IPS-15b (cell line): ENCODE results near the gene TENT5C.

Source experiments
- H3K27me3 ChIP-seq: one replicate; pipeline ENCODE4 v1.6.1; 2013; ENCODE audit warnings: low read length; ENCODE audit not compliant: control insufficient read depth, insufficient read depth
- H3K36me3 ChIP-seq: one replicate; pipeline ENCODE4 v1.6.1; 2013; ENCODE audit warnings: low read length; ENCODE audit not compliant: control insufficient read depth, insufficient read depth
- H3K4me1 ChIP-seq: one replicate; pipeline ENCODE4 v1.6.1; 2013; ENCODE audit warnings: mild to moderate bottlenecking, low read length; ENCODE audit not compliant: control insufficient read depth, insufficient read depth
- H3K4me3 ChIP-seq: one replicate; pipeline ENCODE4 v1.5.1; 2013; ENCODE audit warnings: low read depth, low read length
- H3K9ac ChIP-seq: one replicate; pipeline ENCODE4 v1.6.1; 2013; ENCODE audit warnings: low read depth, mild to moderate bottlenecking, low read length
- H3K9me3 ChIP-seq: one replicate; pipeline ENCODE4 v1.6.1; 2013; ENCODE audit warnings: mild to moderate bottlenecking, low read length; ENCODE audit not compliant: control insufficient read depth, insufficient read depth

The TENT5C gene

DNA sequence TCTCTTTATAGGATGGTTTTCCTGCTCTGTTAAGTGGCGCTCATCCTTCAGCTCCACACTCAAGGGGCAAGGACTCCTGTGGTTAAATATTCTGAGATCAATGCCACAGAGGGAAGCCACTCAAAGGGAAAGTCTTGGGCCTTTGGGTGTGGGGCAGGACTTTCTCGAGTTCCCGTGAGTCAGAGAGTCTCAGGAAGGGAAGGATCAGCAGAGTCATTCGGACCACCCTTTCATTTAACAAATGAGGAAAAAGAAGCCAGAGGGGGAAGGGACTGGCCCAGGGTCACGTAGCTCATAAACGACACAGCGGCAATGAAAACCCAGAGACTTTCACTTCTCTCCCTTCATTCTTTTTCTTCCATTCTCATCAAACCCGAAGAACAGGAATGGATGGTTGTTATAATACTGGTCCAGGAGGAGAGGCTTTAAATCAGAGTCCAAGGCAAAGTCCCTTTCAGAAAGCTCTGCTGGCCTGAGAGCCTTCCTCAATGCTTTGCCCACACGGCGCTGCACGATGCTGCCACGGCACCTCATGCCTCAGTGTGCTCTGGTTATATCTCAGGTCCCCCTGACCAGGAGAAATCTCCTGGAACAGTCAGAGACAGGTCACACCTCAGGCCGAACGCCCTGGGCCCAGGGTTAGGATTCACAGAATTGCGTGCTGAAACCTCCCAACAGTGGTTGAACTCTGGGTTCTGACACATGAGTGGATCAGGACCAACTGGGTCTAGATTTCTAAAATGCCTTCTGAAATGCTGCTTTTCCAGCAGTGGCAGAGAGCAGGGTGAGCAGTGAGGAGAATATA is 65.3 kb downstream of the TENT5C start:
- Histone ChIP-seq H3K9ac (no peak overlapping the region), H3K4me3 (no peak overlapping the region), H3K27me3 (no peaks in the 10 kb centered on the region), H3K36me3 (no peaks in the 10 kb centered on the region), H3K9me3 (no peaks in the 10 kb centered on the region), H3K4me1 (peaks cover 2% of the 10 kb centered on the region)

DNA sequence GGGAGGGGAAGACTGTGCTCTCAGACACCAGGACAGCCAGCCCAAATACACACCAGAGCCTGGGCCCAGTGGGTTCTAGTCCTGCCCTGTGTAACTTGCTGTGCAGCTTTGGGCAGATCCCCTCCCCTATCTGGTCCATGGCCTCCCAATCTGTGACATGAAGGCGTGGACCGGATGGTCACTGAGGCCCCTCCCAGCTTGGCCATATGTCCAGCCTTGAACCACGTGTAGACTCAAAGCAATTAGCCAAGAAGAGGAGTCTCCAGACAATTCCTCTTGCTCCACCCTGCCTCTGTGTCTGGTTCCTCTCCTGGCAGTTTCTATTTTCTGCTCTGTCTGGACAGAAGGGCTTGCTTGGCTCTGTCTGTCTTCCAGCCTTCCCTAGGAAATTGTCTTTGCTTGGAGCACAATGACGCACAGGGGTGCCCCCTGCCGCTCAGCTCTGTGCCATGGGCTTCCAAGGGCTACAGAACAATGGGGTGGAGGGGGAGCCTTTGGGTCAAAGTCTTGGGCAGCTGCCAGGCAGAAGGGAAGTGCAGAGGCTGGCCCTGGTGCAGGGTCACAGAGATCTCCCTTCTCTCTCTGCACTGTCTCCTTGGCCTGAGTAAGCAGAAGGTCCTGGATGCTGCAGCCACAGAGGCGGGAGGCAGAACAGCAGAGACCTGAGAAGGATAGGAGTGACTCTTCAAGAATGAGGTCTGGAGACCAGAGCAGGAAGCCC is 66.1 kb downstream of the TENT5C start:
- H3K9me3 ChIP-seq = no peaks in the 10 kb centered on the region
- H3K36me3 ChIP-seq = no peaks in the 10 kb centered on the region
- no peak overlapping the region for H3K9ac ChIP-seq
- H3K4me1 ChIP-seq = peaks cover 2% of the 10 kb centered on the region
- H3K27me3 ChIP-seq = no peaks in the 10 kb centered on the region
- no peak overlapping the region for H3K4me3 ChIP-seq

DNA sequence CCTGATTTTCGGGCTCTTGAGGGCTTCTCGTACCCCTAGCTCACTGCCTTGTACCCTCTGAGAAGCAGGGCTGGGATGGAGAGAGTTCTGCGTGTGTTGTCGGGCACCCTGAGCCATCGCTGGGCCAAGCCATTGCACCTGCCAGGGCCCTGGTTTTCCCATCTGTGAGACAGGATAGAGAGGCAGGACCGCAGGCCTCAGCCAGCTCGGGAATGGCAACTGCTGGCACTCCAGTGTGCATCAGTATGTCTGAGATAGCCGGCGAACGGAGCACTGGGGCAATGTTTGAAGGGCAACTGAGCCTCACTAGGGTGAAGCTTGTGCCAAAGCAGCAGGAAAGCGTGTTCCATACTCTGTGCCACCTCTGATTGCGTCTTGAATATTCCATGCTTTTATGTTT is 66.9 kb downstream of the TENT5C start:
- H3K9me3 ChIP-seq = no peaks in the 10 kb centered on the region
- no peak overlapping the region for H3K9ac ChIP-seq

DNA sequence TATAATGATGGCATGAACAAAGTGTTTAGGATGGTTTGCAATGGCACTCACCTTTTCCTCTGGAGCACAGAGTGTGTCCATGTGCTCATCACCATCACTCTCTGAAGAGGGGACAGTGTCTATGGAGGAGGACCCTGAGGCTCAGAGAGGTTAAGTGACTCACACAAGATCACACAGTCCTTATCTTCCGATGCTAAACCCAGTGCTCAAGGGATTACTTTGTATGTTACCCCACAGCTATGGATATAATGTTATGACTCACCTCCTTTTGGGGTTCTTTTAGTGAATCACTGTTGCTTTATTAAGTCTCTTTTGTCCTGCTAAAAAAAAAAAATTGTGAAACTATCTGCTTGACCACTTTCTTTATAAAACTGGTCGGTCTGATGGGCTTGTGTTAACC is 67.6 kb downstream of the TENT5C start:
- Histone ChIP-seq H3K9me3 (no peaks in the 10 kb centered on the region), H3K27me3 (no peaks in the 10 kb centered on the region), H3K36me3 (no peaks in the 10 kb centered on the region), H3K4me3 (no peak overlapping the region), H3K9ac (no peak overlapping the region), H3K4me1 (peaks cover 2% of the 10 kb centered on the region)

More for the DNA sequence above, 66.9 kb downstream of the TENT5C start:
- Histone ChIP-seq H3K4me1 (peaks cover 2% of the 10 kb centered on the region), H3K36me3 (no peaks in the 10 kb centered on the region), H3K4me3 (no peak overlapping the region), H3K27me3 (no peaks in the 10 kb centered on the region)

DNA sequence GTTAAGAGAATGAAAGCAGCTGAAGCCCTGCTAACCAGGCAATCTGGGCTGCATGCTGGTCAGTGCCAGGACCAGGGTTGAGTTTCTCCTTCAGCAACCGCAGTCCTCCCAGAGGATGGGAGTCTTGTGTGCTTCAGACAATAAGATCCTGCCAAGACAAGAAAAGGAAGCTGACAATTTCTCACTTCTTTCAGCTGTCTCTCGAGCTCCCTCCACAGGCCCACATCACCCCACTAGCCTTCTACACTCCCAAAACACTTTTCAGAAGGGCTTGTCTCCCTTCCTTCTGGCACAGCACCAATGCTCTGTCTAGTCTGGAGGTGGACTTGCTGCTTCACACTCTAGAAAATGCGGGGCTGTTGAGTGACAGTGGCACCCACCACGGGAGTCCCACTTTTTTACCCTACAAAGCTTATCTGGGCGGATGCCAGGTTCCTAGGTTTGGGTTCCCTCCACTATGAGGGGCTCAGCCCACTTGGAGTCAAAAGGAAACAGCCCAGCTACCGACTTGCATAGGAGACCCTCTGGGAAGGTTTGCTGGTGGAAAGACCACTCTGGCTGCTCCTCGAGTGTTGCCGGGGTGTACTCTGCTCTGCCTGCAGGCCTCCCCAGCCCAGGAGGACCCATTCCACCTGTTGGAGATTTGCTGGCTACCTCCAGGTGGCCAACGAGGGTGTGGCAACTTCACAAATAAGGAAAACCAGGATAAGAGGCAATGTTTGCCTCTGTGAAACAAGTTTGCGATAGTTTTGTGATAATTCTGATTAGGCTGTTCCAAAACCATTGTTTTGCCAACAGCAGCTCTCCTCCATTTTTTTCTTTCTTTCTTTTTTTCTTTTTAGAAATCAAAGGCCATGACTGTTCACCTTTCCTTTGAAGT is 68.9 kb downstream of the TENT5C start:
- H3K4me1 ChIP-seq = peaks cover 2% of the 10 kb centered on the region
- H3K4me3 ChIP-seq = no peak overlapping the region
- no peak overlapping the region for H3K9ac ChIP-seq
- H3K36me3 ChIP-seq = no peaks in the 10 kb centered on the region
- no peaks in the 10 kb centered on the region for H3K27me3 ChIP-seq
- no peaks in the 10 kb centered on the region for H3K9me3 ChIP-seq

DNA sequence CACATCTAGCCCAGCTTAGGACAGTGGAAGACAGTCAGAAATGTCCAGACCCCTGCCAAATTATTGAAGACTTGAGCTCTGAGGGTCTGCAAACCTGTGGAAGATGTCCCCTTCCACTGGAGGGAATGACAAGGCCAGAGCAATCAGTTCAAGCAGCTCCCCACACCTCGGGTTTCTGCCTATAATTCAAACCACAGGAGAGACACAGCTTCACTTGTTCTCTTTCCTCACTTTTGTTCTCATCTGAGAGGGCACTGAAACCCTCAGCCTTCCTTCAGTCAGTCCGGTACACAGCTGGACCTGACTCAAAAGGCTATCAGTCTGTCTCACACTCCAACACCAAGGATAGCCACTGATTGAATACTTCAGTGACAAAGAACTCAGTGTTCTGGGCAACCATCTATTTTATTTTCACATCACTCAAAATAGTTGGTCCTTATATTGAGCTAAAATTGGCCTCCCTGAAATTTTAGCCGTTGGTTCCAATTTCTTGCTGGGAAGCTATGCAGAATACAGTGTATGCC is 70.1 kb downstream of the TENT5C start:
- Histone ChIP-seq H3K4me3 (no peak overlapping the region), H3K9ac (no peak overlapping the region), H3K27me3 (no peaks in the 10 kb centered on the region), H3K36me3 (no peaks in the 10 kb centered on the region), H3K9me3 (no peaks in the 10 kb centered on the region), H3K4me1 (peaks cover 2% of the 10 kb centered on the region)

DNA sequence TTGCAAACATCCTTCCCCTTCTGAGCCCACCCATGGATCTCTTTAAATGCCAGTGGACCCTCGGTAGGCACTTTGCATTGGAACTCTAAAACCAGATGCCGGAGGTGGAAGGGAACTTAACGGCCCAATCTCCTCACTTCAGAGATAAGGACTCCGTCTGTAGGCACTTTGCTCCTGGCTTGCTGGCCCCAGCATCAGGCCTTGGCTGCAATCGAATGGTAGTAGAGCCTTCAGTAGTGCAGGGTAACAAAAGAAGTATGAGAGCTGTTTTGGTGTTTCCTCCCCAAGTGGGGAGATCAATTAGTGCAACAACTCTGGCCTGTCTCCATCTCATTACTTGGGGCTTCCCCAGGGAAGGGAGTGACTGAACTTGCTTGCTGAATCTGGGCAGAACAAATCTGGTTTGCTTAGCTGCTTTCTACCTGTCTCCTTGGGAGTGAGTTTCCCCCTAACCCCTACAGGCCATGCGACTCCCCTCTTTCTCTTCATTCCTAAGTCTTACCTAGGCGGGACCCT is 70.8 kb downstream of the TENT5C start:
- no peaks in the 10 kb centered on the region for H3K27me3 ChIP-seq
- H3K36me3 ChIP-seq = no peaks in the 10 kb centered on the region
- H3K4me3 ChIP-seq = no peak overlapping the region
- no peak overlapping the region for H3K9ac ChIP-seq
- no peaks in the 10 kb centered on the region for H3K9me3 ChIP-seq
- H3K4me1 ChIP-seq = peaks cover 2% of the 10 kb centered on the region
